Kidney tubule cell (primary cell): ENCODE results near the gene STAM.

Experiments
- DNase-seq: peaks from one replicate; pipeline ENCODE4 v3.0.0-alpha.2; 2018; ENCODE audit warnings: low spot score

The STAM gene

DNA sequence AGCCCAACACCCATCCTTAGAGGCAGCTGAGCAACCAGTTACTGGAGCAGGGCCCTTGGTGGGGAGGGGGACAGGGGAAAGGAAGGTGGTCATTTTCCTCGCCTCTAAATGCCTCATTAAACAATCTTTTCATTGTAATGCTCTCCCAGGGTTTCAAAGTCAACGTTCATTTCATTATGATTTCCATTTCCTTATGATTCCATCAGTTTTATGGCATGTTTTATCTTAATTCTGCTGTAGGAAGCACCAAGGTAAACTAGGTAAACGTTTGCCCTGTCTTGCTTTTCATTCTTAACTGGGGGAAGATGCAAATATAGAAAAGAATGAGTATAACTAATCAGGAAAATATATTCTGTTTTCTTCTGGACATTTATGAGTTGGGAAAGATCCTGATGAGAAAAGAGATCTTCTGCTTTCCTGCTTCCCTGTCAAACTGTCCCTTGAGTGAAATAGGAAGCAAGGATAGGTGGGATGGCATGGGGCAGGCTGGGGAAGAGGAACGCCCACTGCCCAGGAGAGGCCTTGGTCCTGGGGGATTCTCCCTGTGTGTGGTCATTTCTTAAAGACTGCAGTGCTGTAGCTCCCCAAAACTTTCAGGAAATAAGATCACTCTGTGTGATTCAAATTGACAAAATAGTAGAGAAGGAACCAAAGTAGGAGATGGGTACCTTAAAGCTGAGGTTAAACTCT, 87.5 kb downstream of the STAM start:
- DNase-seq: no peak

DNA sequence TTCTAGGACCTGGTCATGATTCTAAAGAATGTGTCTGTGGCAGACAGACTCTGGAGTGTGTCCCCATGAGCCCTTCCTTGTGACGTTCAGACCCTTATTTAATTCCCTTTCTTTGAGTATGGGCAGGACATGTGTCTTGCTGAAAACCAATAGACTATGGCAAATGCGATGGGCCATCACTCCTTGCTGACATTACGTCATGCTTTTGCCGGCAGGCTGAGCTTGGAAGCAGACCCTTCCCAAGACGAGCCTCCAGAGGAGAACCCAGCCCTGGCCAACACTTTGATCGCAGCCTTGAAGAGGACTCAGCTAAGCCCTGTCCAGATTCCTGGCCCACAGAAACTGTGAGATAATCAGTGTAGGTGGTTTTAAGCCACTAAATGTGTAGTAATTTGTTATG, 89.7 kb downstream of the STAM start:
- no peak for DNase-seq

DNA sequence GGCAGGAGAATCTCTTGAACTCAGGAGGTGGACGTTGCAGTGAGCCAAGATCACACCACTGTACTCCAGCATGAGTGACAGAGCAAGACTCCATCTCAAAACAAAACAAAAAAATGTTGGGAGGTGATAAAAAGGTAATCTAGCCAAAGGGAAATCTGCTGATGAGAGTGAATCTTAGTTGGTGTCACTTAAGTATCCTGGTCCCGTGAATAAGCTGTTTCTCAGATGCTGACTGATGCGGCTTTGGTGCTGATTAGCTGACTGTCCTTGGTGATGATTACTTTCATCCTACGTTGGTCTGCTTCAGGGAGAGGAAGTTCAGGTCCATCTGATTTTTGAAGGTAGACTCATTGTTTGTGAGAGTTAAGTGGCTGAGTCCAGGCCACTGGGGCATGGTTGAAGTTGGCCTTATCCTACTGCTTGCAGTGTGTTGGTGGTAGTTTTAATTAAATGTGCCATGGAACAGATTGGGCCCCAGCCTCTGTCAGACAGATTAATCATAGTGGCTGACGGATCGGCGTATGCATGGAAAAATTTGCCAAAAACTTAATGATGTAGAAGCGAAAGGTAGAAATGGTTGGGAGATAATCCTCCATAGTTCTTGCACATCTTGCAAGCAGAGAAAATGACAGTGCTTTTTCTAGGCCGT, 90.6 kb downstream of the STAM start:
- no peak for DNase-seq

DNA sequence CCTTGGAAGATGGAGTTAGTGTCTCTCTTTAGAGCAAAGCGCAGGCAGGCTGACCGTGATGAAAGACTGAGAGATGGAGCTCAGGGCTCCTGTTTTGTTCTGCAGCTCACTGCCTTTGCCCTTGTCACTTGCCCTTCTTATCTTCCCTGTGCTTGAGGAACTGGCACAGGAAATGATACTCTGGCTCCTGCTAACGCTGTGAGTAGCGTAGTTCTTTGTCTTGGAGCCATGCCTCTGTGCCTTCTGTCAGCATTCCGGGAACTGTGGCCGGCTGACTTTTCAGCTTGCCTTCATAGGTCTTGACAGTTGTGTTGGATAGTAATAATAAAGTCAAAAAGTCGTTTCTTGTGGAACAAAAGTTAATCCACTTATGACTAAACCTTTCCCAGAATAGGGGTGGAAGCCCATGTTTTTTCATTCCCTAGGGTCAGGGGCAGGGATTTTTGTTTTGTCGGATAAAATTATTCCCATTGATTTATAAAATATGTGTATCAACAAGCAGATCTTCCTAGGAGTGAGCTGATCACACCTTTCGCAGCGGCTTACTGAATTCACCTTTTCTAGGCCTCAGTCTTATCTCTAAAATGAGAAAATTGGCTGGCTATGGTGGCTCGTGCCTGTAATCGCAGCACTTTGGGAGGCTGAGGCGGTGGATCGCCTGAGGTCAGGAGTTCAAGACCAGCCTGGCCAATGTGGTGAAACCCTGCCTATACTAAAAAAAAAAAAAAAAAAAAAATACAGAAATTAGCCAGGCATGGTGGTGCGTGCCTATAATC, 91.4 kb downstream of the STAM start:
- no peak for DNase-seq

DNA sequence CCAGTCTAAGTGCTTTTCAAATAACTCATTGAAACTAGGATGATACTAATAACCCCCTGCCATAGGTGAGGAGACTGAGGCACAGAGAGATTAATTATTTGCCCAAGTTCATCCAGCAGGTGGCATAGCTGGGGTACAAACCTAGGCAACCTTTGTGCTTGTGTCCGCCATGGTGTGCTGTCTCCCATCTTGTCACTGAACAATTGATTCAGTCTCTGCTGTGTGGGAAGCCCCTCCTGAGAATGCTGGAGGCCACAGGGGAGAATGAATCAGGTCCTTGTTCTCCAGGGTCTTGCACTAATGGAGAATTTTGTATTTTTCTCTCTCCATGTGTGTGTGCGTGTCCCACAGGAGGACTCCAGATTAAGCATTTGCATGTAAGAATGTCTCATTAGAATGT, 92.3 kb downstream of the STAM start:
- DNase-seq: no peak

DNA sequence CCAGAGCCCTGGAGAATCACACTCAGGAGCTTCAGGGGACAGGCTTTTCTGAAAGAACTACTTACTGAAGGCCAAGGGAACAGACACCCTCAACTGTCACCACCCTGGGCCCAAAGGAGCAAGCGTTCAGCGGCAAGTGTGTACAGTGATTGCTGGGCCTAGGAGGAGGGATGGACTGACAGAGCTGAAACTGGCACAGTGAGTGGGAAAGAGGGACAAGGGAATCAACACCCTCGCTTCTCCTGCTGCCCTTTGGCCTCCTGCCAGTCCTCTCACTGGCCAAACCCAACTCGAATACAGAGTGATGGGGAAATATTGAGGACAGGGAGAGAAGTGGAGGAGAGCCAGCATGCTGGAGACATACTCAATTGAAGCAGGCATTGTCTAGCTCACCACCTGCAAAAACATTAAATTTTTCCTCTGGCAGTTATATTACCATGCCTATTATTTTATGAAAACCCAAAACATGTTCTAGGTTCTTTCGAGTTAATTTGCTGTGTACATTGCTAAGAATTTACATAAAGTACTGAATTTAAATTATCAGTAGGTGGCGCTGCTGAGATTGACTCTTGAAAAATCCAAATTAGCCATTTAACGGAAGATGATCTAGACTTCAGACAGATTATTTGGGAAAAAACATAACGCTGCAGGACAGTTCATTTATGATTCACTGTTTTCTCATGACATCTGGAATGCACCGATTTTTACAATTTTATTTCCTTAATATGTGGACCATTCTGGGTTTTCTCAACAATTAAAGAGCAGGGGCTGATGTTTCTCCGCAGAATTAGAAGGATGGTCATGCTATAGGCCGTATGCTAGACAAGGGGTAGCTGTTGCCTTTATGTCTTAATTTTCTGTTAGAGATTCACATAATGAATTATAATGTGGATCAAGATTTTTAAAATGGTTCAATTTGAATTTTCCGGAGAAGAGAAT, 93.3 kb downstream of the STAM start:
- DNase-seq: peak; percentile 48

DNA sequence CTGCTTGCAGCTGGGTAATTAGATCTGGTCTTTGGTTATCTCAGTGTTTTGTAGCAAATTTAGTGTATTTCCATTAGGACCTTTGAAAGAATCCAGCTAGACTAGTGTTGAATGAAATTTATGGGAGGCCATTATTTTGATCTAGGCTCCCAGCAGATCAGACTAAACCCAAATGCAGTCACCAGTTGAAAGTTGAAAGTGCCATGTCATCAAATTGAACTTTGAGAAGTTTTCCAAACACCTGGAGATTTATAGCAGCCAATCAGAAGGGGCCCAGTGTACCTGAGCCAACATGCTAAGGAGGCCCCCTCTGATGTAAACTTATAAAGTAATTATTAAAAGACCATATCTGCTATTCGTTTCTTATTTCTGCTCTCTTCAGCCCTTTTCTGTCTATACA, 96.7 kb downstream of the STAM start:
- DNase-seq: no peak

DNA sequence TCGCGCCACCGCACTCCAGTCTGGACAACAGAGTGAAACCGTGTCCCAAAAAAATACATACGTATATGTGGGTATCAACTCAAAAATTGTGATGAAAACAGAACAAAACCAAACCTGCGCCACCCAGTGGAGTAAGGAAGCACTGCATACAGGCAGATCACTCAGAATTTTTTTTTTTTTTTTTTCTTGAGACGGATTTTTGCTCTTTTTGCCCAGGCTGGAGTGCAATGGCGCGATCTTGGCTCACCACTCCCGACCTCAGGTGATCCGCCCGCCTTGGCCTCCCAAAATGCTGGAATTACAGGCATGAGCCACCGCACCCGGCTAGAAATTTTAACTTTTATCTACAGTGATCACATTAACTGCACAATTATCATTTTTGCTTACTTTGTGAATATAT, 99.0 kb downstream of the STAM start:
- peak; percentile 46 for DNase-seq

DNA sequence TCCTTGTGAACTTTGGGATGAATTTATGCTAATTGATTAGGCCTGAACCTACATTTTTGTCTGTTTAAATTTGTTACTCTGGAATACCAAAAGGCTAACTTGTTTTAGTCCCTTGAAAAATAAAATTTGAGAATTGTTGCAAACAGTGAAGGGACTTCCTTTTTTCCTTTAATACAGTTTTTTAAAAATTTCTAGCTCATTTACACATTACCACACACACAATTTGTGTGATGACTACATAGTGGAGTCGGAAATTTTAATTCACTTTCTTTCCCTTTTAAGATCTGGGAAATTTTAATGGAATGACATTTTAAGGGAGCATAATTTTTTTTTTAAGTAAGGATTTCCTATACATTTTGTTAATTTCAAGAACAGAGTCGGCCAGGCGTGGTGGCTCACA, 99.5 kb downstream of the STAM start:
- no peak for DNase-seq

DNA sequence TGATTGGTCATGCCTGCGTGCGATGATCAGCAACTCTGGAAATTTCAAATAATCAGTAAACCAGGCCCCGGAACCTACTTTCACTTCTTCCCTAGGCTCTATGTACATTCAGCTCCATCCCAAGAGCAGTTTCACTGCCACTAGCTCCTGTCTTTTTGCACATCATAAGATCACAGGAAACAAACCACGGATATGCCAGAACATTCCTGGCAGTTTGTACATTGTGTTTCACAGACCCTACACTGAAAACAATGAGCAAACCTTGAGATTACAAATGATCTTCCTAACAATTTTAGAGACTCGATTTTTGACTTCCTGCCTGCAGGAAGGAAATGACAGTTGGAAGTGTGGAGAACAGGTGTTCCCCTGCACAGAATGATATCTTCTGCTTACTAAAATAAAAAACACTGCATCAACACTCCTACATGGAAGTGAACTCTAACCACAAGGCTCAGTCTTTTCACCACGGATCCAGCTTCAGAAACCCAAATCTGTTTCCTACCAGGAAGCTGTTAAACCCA, 100.5 kb downstream of the STAM start:
- DNase-seq: no peak

DNA sequence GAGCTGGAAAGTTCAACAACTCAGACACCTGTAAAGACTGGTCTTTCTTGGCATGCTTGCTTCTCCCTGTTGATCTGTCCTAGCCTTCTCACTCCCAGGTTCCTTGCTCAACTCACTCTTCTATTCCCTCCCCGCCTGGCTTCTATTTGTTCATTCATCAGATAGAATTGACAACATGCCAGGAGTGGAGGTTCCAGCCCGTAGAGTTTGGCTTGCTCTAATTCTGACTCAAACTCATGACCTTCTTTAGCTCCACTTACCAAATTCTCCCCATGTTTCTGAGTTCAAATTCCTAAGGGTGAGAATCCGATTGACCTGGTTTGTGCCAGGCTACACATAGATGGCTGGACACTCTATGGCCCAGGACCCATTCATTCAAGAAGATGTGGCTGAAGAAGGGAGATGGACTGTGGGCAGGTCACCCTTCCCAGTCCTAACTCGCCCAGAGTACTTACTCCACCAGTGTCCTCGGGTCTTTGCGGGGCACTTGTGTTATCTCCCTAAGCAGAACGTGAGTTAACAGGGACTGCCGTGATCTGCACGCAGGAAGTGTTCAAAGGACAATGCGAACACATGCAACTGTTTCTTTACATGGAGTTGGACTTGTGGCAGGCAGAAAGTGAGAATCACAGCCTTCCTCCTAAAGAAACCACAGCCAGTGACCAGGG, 104.1 kb downstream of the STAM start:
- peak; percentile 54 for DNase-seq

DNA sequence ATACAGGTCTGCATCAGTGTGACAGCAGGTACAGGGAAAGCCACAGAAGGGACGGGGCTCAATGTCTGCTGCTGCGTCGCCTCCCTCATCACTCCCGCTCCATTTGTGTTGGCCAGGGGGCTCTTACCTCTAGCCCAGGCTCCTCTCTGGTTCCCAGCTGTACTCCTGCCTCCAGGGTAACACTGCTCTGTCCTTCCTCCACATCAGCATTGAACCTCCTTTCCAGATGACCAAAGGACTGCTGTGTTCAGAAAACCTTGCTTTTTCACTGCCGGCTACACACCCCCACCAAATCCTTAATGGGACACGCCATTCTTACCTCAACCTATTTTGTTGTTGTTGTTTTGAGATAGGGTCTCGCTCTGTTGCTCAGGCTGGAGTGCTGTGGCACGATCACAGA, 105.9 kb downstream of the STAM start:
- DNase-seq: no peak

DNA sequence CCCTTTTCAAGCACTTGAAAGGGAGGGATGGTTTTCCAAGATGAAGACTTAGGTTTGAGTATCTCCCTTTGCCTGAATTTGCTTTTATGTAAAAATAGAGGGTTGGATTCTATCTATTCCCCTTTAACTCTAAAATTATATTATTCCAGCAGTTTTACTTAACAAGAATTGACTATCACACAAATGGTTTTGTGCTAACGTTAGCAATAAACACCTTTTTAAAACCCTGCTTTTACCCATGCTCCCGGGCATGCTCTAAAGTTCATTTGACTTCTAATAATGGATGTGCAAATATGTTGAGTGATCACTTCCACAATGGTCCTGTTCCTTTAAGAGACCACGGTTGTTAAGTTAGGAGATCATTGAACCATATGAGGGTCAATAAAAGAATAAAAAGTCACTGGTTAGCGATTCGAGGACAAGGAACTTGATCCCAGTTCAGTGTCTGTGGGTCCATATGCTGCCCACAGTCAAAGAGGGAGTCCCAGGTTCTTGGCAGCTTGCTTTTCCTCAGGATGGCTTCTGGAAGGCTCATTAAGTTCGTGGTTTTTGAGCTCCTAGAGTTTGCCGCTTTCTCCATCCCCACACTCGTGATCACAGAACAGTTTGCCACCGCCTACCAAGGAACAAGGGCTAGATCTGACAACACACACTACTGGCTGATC, 108.0 kb downstream of the STAM start, which contains the start of gene TMEM236:
TSS of gene TMEM236 (plus strand) at position 421 of the 665 bp plus-strand sequence. CDS start at position 516, 95 bp downstream.
- DNase-seq: peak; percentile 22

DNA sequence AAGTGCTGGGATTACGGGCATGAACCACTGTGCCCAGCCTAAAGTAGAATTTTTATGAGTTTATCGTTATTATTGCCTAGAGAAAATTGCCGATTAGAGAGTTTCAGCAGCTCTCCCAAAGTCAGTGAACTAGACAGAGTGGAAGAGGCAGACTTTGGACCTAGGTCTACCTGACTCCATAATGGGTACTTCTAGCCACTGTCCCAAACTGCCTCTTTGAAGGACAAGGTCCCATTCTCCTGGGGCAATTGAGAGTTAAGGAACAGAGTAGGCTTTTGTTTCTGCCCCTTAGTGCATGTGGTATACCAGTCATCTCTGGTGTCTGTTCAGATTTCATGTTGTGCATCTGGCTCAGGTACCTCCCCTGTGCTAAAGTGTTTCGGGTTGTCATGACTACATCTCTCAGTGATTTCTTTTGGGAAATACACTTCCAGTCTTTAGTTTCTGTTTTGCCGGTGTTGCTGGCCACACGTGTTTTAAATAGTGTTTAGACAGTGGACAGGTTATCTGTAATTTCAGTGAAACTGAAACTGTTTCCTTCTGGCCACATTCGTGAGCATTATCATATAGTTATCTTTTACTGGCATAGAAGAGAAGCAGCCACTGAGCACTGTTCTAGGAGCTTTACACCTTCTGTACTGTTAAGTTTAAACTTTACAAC, 112.7 kb downstream of the STAM start:
- peak; percentile 74 for DNase-seq

DNA sequence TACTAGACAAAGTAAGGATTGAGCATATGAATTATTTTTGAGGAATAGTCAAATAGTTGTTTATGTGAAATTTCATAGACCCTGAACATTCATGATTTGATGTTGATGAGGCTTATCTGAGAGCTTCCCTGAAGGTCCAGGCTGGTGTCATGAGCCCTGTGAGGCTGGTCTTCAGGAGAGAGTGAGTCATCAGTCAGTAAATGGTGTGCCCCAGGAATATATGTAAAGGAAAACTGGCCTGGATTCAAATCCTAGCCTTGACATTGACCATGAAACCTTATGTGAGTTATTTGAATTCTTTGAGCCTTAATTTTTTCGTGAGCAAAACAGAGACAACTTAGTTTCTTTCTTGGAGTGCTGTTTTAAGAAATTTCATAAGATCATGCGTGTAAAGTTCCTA, 114.2 kb downstream of the STAM start:
- no peak for DNase-seq

DNA sequence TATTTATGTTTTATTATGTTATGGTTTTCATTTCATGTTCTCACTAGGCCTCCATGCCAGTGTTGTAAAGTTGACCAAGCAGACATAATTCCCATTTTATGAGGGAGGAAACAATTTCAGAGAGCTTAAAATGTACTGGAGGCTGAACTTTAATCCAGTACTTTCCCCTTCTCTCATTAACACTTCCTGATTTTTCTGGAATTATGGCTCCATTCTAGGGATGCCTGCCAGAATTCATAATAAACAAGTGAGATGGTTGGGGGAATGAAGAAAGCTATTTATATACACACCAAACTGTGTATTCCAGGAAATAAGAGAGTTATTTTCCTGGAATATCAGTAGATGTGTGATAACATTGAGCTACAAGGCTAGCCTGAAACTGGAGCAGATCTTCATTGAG, 114.9 kb downstream of the STAM start:
- DNase-seq: no peak

DNA sequence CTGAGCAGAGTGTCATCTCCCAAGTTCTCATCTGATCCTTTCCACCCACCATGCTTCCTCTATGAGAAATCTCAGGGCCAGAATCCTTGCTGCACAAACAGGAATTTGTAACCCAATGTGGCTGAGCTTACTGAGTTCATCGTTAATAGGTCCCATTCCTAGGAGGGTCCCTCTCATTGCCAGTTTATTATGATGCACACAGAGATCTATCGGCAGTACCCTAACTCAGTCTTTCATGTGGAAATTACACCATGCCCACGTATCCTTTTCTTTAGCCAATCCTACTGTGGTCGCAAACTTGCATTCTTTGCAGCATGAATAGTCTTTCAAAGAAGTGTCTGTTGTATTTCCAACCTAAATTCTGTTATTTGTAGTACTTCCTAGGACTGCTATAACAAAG, 120.2 kb downstream of the STAM start:
- no peak for DNase-seq

DNA sequence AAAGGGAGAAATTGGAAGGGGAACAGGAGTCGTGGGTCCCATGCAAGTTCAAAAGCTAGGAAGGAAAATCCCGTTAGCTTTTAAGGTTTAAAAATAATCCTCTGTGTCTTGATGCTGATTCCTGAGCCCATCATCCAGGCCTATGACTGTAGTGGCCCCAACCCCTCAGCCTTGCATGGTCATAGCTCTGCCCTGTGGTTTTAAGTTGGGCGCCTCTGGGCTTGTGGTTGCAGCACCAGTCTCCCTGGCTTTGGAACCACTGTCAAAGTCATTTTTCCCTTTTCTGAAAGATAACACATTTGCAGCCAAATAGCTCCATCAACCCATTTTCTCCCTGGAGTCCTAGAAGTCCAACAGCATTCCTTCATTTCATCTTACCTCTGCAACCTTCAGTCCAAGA, 121.7 kb downstream of the STAM start:
- DNase-seq: no peak
